Tongue (tissue), 2 donors: ENCODE data around the gene FOXD4L3. TPM values are rescaled to one million over a fixed set of nuclear protein-coding genes. Genes with fewer than 3 reads are reported as not detected.
A peak's percentile ranks its signal among the peaks of the same experiment; 100 is the strongest.
"Not testable (repeated sequence)": the region's sequence is repeated elsewhere in the genome, so short reads cannot be mapped to it uniquely, and the experiment has no call there.

Experiments used
- DNase-seq: peaks from one replicate; pipeline ENCODE4 v3.0.0-alpha.2; 2015
- total RNA-seq: library from RNA; depleted of rRNA; stranded (reverse); fragments of >200 nt; gene quantifications from one replicate; pipeline ENCODE4 v1.2.3, GENCODE V29; 2014

The FOXD4L3 gene
- not detected for total RNA-seq

- DNase-seq, result not testable (repeated sequence)
Measured at GRCh38 chr9:68302567-68302966, at the start of gene FOXD4L3. TSS of gene FOXD4L3 (plus strand) at chr9:68302867. CDS start at chr9:68302952, 85 bp downstream.

- not testable (repeated sequence) for DNase-seq
Measured at GRCh38 chr9:68281041-68281440, 21.6 kb upstream of the FOXD4L3 start.

- DNase-seq, result not testable (repeated sequence)
Measured at GRCh38 chr9:68303771-68304170, 1.1 kb downstream of the FOXD4L3 start.

GRCh38 chr9:68304212-68304611, 1.5 kb downstream of the FOXD4L3 start:
- not testable (repeated sequence) for DNase-seq

- not testable (repeated sequence) for DNase-seq
Measured at GRCh38 chr9:68304777-68305176, 2.1 kb downstream of the FOXD4L3 start.

GRCh38 chr9:68305680-68306285, 3.1 kb downstream of the FOXD4L3 start:
- not testable (repeated sequence) for DNase-seq

- not testable (repeated sequence) for DNase-seq
Measured at GRCh38 chr9:68306391-68306964, 3.8 kb downstream of the FOXD4L3 start.

GRCh38 chr9:68307127-68307526, 4.5 kb downstream of the FOXD4L3 start:
- not testable (repeated sequence) for DNase-seq

GRCh38 chr9:68307654-68308053, 5.0 kb downstream of the FOXD4L3 start:
- DNase-seq, result not testable (repeated sequence)

GRCh38 chr9:68311208-68311607, 8.5 kb downstream of the FOXD4L3 start:
- DNase-seq, result not testable (repeated sequence)

- DNase-seq, result not testable (repeated sequence)
Measured at GRCh38 chr9:68318209-68318608, 15.5 kb downstream of the FOXD4L3 start.

- not testable (repeated sequence) for DNase-seq
Measured at GRCh38 chr9:68323749-68324148, 21.1 kb downstream of the FOXD4L3 start.

- DNase-seq, result not testable (repeated sequence)
Measured at GRCh38 chr9:68324518-68324917, 21.9 kb downstream of the FOXD4L3 start.

- not testable (repeated sequence) for DNase-seq
Measured at GRCh38 chr9:68329106-68329505, 26.4 kb downstream of the FOXD4L3 start.

GRCh38 chr9:68330531-68331173, 28.0 kb downstream of the FOXD4L3 start:
- not testable (repeated sequence) for DNase-seq

GRCh38 chr9:68332122-68332521, 29.5 kb downstream of the FOXD4L3 start:
- DNase-seq, result not testable (repeated sequence)

- not testable (repeated sequence) for DNase-seq
Measured at GRCh38 chr9:68335935-68336334, 33.3 kb downstream of the FOXD4L3 start.

- DNase-seq, result not testable (repeated sequence)
Measured at GRCh38 chr9:68336639-68337339, 34.1 kb downstream of the FOXD4L3 start.

- not testable (repeated sequence) for DNase-seq
Measured at GRCh38 chr9:68338000-68338399, 35.3 kb downstream of the FOXD4L3 start.

GRCh38 chr9:68342265-68343025, 39.8 kb downstream of the FOXD4L3 start:
- not testable (repeated sequence) for DNase-seq

GRCh38 chr9:68343242-68343641, 40.6 kb downstream of the FOXD4L3 start:
- not testable (repeated sequence) for DNase-seq

GRCh38 chr9:68343992-68344391, 41.3 kb downstream of the FOXD4L3 start:
- DNase-seq, result peak; percentile 33
